Esophagus muscularis mucosa (tissue), 4 donors: ENCODE data around the gene PLD5. TPM values are rescaled to one million over a fixed set of nuclear protein-coding genes. Genes with fewer than 3 reads are reported as not detected.
"Not testable (repeated sequence)": the region's sequence is repeated elsewhere in the genome, so short reads cannot be mapped to it uniquely, and the experiment has no call there.

Experiments
- DNase-seq: peaks from one replicate; pipeline ENCODE4 v3.0.0-alpha.2; 2017; ENCODE audit errors: extremely low spot score
- H3K27ac ChIP-seq, 4 donors: fragments of 200-600 bp; sonication (generic); replicated peaks in 1 of 4; 1 replicate in 3 of 4; 2 replicates in 1 of 4; pipeline ENCODE4 v1.5.1; 2016 to 2019; ENCODE audit warnings: mild to moderate bottlenecking in 1 of 4
- H3K27me3 ChIP-seq, 4 donors: fragments of 200-600 bp; sonication (generic); one replicate each; pipeline versions ENCODE4 v1.5.1 to v1.6.0; 2016 to 2019
- H3K36me3 ChIP-seq, 4 donors: fragments of 200-600 bp; sonication (generic); one replicate each; pipeline ENCODE4 v1.5.1; 2016 to 2019
- H3K4me1 ChIP-seq, 4 donors: fragments of 200-600 bp; sonication (generic); one replicate each; pipeline ENCODE4 v1.5.1; 2016 to 2019
- H3K4me3 ChIP-seq, 4 donors: fragments of 200-600 bp; sonication (generic); 1 replicate in 2 of 4; 2 replicates in 2 of 4; pipeline ENCODE4 v1.5.1; 2016 to 2019; ENCODE audit warnings: mild to moderate bottlenecking in 4 of 4, moderate library complexity in 1 of 4
- H3K9me3 ChIP-seq, 4 donors: fragments of 200-600 bp; sonication (generic); 1 replicate in 3 of 4; 2 replicates in 1 of 4; pipeline ENCODE4 v1.5.1; 2016 to 2019
- CTCF ChIP-seq, 3 experiments: fragments of 200-600 bp in 2 of 3; fragments of 450-650 bp in 1 of 3; sonication (generic) in 2 of 3; IDR thresholded peaks; one replicate each; pipeline ENCODE4 v1.5.1; 2017 to 2019; ENCODE audit warnings: antibody characterized with exemption in 3 of 3, mild to moderate bottlenecking in 2 of 3, moderate library complexity in 1 of 3
- EP300 ChIP-seq: sonication (generic); formaldehyde crosslinking; IDR thresholded peaks from one replicate; pipeline ENCODE4 v1.6.1; 2017; ENCODE audit warnings: antibody characterized with exemption
- POLR2A ChIP-seq: fragments of 450-650 bp; IDR thresholded peaks from one replicate; pipeline ENCODE4 v1.6.1; 2017; ENCODE audit warnings: antibody characterized with exemption, moderate library complexity, mild to moderate bottlenecking, low read depth
- POLR2AphosphoS5 ChIP-seq, 2 donors: sonication (generic); formaldehyde crosslinking; IDR thresholded peaks; one replicate each; pipeline ENCODE4 v1.6.1; 2017; ENCODE audit warnings: antibody characterized with exemption in 2 of 2
- WGBS: methylation state at CpG from one replicate; pipeline ENCODE4 v1.1.5; 2018; 5-methylcytosine and 5-hydroxymethylcytosine counted together
- intact Hi-C: fragments of 100-400 bp; cut with DNase I; formaldehyde crosslinking; loops from one replicate; pipeline ENCODE4 v1.15.1; 2023
- total RNA-seq, 4 donors: library from RNA; depleted of rRNA; stranded (reverse); fragments of >200 nt; gene quantifications; one replicate each; pipeline versions ENCODE4 v1.1.0 to v1.2.1, GENCODE V29; 2016

The PLD5 gene
- total RNA-seq, 4 donors from 2014 or later, result 0.33 to 1.7 (median 0.50) TPM

GRCh38 chr1:242211254-242212022 is 313.1 kb downstream of the PLD5 start:
- Histone ChIP-seq H3K27ac (no peak overlapping the region), H3K36me3 (no peaks in the 10 kb centered on the region), H3K9me3 (peaks cover 0 to 7% (median under 1%) of the 10 kb centered on the region in 4 donors), H3K4me3 (no peak overlapping the region), H3K27me3 (peaks cover 0 to 16% (median 0%) of the 10 kb centered on the region in 4 donors), H3K4me1 (no peaks in the 10 kb centered on the region)
- DNase-seq, result no peak
- intact Hi-C loops, result no loop called here
- no peak for TF ChIP-seq EP300
- no peak for TF ChIP-seq POLR2A
- TF ChIP-seq CTCF (IDR thresholded peaks at IDR 0.05), result no peak
- no peak for TF ChIP-seq POLR2AphosphoS5 (IDR thresholded peaks at IDR 0.05)
- whole genome bisulfite sequencing, result 66% methylated on average over 11 of the region's 11 CpGs

- H3K27ac ChIP-seq, H3K4me3 ChIP-seq, intact Hi-C loops, H3K9me3 ChIP-seq, DNase-seq, H3K4me1 ChIP-seq, H3K36me3 ChIP-seq: not testable (repeated sequence)
- WGBS, result 69% methylated on average over 7 of the region's 7 CpGs
- peaks cover 0 to 16% (median 0%) of the 10 kb centered on the region in 4 donors for H3K27me3 ChIP-seq
Measured at GRCh38 chr1:242210316-242210715, 314.2 kb downstream of the PLD5 start.

- Histone ChIP-seq H3K9me3 (no peaks in the 10 kb centered on the region), H3K27me3 (peaks cover 0 to 16% (median 0%) of the 10 kb centered on the region in 4 donors), H3K36me3 (no peaks in the 10 kb centered on the region), H3K4me3 (no peak overlapping the region), H3K4me1 (no peaks in the 10 kb centered on the region), H3K27ac (no peak overlapping the region)
- 66% methylated on average over 11 of the region's 11 CpGs for WGBS
- TF ChIP-seq EP300 (no peak), CTCF (IDR thresholded peaks at IDR 0.05) (no peak), POLR2A (no peak), POLR2AphosphoS5 (IDR thresholded peaks at IDR 0.05) (no peak)
- intact Hi-C loops, result no loop called here
- DNase-seq, result no peak
Measured at GRCh38 chr1:242209063-242209462, 315.4 kb downstream of the PLD5 start.

- Histone ChIP-seq H3K27me3 (peaks cover 0 to 16% (median 0%) of the 10 kb centered on the region in 4 donors), H3K4me1 (no peaks in the 10 kb centered on the region), H3K9me3 (no peaks in the 10 kb centered on the region), H3K36me3 (no peaks in the 10 kb centered on the region), H3K4me3 (no peak overlapping the region), H3K27ac (no peak overlapping the region)
- TF ChIP-seq CTCF (IDR thresholded peaks at IDR 0.05), result no peak
- WGBS, result 78% methylated on average over 2 of the region's 2 CpGs
- intact Hi-C loops, result no loop called here
- no peak for DNase-seq
Measured at GRCh38 chr1:242208021-242208420, 316.5 kb downstream of the PLD5 start.

- DNase-seq, result no peak
- intact Hi-C loops, result no loop called here
- no peaks in the 10 kb centered on the region for H3K9me3 ChIP-seq
- no peak overlapping the region for H3K4me3 ChIP-seq
- H3K36me3 ChIP-seq, result no peaks in the 10 kb centered on the region
- no peak for TF ChIP-seq POLR2AphosphoS5 (IDR thresholded peaks at IDR 0.05)
- peaks cover 0 to 16% (median 0%) of the 10 kb centered on the region in 4 donors for H3K27me3 ChIP-seq
- WGBS, result 100% methylated on average over 4 of the region's 4 CpGs
- H3K27ac ChIP-seq, result no peak overlapping the region
- no peaks in the 10 kb centered on the region for H3K4me1 ChIP-seq
Measured at GRCh38 chr1:242206994-242207393, 317.5 kb downstream of the PLD5 start.
